Measurements from ENCODE around the gene DNMT3L. TPM values are rescaled to one million over a fixed set of nuclear protein-coding genes. Genes with fewer than 3 reads are reported as not detected.
A peak's percentile ranks its signal among the peaks of the same experiment; 100 is the strongest.
"Not testable (repeated sequence)": the region's sequence is repeated elsewhere in the genome, so short reads cannot be mapped to it uniquely, and the experiment has no call there.

The DNMT3L gene
- total and polyA plus RNA-seq, 8 donors: not detected

DNA sequence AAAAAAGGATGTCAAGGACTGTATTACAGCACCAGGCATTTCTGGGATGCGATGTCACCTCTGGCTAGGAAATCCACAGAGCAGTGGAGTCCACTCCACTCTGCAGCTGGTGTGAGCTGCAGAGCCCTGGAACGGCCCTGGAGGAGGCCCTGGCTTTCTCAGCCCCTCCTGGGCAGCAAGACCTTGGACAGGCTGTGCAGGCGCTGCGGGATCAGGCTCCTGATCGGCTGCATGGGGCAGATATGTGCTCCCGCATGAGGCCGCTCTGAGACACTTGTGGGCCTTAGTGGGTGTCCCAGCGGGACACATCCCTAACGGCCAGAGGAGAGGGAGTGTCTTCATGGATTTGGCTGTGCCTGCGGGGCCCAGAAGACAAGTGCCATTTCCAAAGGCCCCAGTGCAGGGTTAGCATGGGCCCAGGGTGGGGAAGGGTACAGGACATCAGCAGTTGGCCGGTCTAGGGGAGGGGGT is 6.2 kb downstream of the DNMT3L start:
- no peaks in the 10 kb centered on the region for H3K27me3 ChIP-seq
- no peaks in the 10 kb centered on the region for H3K4me1 ChIP-seq
- no peaks in the 10 kb centered on the region for H3K36me3 ChIP-seq
- no peak overlapping the region for H3K4me3 ChIP-seq
- intact Hi-C loops (cut with DNase I): no loop called here
- WGBS, 2 donors: 67 to 73% methylated on average over 11 of the region's 11 CpGs
- FAIRE-seq (no peak), ATAC-seq (no peak), DNase-seq (peak in 2 of 6 donors; percentile 28 to 31)
- TF ChIP-seq, protein P1, sequence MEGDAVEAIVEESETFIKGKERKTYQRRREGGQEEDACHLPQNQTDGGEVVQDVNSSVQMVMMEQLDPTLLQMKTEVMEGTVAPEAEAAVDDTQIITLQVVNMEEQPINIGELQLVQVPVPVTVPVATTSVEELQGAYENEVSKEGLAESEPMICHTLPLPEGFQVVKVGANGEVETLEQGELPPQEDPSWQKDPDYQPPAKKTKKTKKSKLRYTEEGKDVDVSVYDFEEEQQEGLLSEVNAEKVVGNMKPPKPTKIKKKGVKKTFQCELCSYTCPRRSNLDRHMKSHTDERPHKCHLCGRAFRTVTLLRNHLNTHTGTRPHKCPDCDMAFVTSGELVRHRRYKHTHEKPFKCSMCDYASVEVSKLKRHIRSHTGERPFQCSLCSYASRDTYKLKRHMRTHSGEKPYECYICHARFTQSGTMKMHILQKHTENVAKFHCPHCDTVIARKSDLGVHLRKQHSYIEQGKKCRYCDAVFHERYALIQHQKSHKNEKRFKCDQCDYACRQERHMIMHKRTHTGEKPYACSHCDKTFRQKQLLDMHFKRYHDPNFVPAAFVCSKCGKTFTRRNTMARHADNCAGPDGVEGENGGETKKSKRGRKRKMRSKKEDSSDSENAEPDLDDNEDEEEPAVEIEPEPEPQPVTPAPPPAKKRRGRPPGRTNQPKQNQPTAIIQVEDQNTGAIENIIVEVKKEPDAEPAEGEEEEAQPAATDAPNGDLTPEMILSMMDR (IDR thresholded peaks at IDR 0.05): no peak
- no peak overlapping the region for H3K27ac ChIP-seq
- no peaks in the 10 kb centered on the region for H3K9me3 ChIP-seq

DNA sequence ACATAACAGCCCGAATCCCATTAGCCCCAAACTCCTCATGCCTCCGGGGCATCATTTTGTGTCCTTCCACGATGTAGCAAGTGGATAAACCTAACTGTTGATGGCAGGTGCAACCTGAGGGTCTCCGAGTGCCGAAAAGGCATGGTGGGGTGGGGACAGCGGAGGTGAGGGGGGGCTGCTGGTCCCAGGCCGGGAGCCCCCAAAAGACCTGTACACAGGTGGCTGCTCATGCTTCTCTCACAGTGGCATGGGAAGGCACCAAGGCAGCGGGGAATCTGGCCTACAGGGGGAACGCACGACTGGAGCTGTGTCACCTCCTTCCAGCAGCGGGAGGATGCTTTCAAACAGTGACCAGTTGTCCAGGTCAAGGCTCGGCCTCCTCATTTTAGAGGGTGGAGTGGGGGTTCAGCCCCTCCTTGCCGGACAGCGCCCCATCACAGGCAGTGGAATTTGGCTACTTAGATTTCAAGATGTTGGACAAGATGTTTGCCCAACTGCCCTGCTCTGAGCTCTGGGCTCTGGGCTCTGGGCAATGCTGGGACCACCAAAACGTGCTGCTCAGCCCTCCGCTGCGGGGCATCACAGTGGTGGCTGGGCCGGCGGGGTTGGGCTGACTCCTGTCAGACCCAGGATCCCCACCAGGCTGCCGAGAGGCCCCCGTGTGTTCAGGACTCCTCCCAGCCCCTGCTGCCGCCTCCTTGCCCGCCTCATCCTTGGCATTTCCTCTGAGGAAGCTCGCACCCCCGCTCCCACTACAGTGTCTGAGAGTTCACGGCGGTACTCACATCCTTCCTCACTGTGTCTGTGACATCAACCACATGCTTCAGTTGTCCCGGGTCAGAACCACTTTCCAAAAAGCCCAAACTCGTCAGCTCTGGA is 7.6 kb downstream of the DNMT3L start:
- 59 to 73% methylated on average over 29 of the region's 29 CpGs for WGBS, 2 donors
- TF ChIP-seq, protein P1 (IDR thresholded peaks at IDR 0.05): no peak
- ATAC-seq: no peak
- no peak for FAIRE-seq
- Histone ChIP-seq H3K4me3 (no peak overlapping the region), H3K27me3 (no peaks in the 10 kb centered on the region), H3K9me3 (no peaks in the 10 kb centered on the region), H3K4me1 (no peaks in the 10 kb centered on the region), H3K27ac (no peak overlapping the region), H3K36me3 (no peaks in the 10 kb centered on the region)
- peak in 2 of 6 donors; percentile 39 to 45 for DNase-seq
- intact Hi-C loops (cut with DNase I): no loop called here

DNA sequence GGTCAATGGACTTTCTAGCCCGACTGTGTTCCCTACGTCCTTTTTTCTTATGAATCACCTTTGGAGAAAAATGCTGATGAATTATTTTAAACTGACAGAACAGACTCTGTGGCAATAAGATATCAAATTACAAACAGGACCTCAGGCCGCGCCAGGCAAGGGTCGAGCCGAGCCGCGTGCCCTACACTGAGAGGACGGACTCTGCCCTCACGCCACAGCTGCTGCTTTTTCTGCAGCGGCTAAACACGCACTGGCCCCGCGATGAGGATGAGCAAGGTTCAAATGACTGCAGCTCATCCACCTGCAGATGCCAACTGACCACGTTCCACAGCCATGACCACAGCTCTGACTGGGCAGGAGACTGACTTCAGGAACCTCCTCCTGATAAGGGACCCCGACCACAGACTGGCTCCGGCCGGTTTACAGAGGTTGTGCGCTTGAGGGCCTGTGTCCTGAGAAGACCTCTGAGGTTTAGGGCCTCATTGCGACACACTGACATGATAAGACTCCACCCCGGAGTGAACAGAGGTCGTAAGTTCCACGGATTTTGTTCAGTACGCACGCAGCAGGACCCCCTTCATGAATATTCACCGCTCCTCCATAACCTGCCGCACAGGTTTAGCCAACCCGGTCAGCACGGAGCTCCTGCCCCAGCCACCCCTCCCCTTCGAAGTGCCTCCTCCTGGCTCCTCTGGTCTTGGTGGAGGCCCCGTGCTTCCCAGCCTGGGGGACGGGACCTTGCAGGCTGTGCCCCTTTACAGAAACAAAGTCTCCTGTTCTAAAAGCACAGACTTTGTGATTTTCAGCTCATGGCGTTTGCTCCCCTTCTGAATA is 12.3 kb downstream of the DNMT3L start:
- H3K4me3 ChIP-seq; FAIRE-seq; H3K27me3 ChIP-seq; H3K9me3 ChIP-seq; H3K4me1 ChIP-seq; DNase-seq; H3K36me3 ChIP-seq; H3K27ac ChIP-seq; intact Hi-C loops (cut with DNase I): not testable (repeated sequence)
- ATAC-seq: peak in 3 of 4 donors; percentile 39 to 62 (median 52)
- no CpG with 5 or more reads among the region's 33 CpGs for WGBS, 2 donors

DNA sequence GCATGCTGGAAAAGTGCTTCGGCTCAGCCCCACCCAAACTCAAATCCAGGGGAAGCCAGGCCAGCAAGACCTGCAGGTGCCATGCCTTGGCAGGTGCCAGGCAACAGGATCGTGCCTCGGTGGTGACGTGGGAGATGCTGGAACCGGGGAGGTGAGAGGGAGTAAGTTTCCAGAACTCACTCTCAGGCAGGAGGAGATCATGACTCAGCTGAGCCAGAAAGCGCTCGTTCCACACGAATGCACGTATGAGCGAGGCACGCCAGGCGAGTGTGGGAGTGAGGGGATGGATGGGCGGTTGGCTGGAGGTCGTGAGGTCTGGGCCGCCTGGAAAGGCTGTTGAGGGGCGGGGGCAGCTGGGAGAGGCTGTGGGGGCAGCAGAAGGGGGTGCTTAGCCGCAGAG is 13.8 kb downstream of the DNMT3L start:
- H3K9me3 ChIP-seq; H3K4me3 ChIP-seq; DNase-seq; H3K4me1 ChIP-seq; H3K27ac ChIP-seq; H3K27me3 ChIP-seq; H3K36me3 ChIP-seq; intact Hi-C loops (cut with DNase I); FAIRE-seq; ATAC-seq: not testable (repeated sequence)
- WGBS, 2 donors: no CpG with 5 or more reads among the region's 17 CpGs

DNA sequence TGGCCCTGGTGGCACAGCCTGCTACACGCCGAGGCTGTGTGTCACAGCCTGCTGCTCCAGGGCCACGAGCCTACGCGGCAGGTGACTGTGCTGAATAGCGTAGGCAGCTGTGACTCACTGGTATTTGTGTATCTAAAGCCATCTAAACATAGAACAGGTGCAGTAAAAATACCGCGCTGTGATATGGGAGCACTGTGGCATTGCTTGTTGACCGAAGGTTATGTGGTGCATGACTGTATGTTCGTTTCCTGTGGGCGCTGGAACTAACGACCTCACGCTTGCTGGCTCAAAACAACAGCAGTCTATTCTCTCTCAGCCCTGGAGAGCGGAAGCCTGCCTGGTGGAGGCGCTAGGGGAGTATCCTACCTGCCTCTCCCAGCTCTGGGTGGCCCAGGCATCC is 17.7 kb downstream of the DNMT3L start:
- intact Hi-C loops (cut with DNase I); H3K9me3 ChIP-seq; H3K4me3 ChIP-seq; H3K36me3 ChIP-seq; H3K4me1 ChIP-seq; DNase-seq; H3K27ac ChIP-seq; H3K27me3 ChIP-seq; FAIRE-seq: not testable (repeated sequence)
- no CpG with 5 or more reads among the region's 15 CpGs for WGBS, 2 donors
- peak; percentile 37 to 71 (median 54) for ATAC-seq

DNA sequence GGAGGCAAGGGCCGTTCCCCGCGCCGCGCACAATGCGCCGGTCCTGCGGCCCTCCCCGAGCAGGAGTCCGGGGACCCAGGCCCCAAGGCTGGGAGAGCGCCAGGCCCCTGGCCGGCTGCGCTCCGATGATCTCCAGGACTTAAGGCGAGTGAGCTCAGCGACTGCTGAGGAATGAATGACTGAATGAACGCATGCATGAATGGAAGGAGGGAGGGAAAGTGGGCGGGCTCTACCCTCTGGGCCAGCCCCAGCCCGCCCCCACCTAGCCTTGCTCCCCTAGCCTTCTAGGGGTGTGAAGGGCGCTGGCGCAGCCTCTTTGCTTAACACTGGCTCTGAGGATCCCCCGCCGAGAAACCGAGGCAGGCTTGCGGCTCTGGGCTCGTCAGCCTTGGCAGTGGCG is 20.4 kb downstream of the DNMT3L start:
- peak; percentile 19 to 47 (median 36) for ATAC-seq

DNA sequence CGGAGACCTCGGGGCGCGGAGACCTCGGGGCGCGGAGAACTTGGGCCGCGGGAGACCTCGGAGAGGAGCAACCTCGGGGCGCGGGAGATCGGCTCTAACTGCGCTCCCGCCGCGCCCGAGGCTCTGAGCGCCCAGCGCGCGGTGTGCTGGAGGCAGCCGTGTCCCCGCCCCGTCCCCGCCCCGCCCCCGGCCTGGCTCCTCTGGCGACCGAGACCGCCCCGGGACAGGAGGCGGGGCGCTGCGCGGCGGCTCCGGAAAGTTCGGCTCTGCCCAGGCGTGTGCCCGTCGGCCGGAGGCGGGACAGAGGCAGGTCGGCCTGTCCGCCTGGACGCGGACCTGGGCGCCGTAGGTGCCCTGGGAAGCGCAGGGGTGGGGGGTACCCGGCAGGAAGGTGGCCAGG is 20.9 kb downstream of the DNMT3L start, which contains the start of gene ICOSLG:
Gene ICOSLG, minus strand, starts transcription at position 102 of the 400 bp plus-strand sequence. CDS start 126 bp downstream, outside the sequence.
- H3K27ac ChIP-seq; intact Hi-C loops (cut with DNase I); H3K9me3 ChIP-seq; DNase-seq; H3K4me3 ChIP-seq; H3K36me3 ChIP-seq; FAIRE-seq; H3K27me3 ChIP-seq; H3K4me1 ChIP-seq: not testable (repeated sequence)
- WGBS, 2 donors: no CpG with 5 or more reads among the region's 53 CpGs
- peak; percentile 84 to 91 (median 86) for ATAC-seq

More for the DNA sequence above, 20.4 kb downstream of the DNMT3L start:
- no CpG with 5 or more reads among the region's 27 CpGs for WGBS, 2 donors
- H3K4me3 ChIP-seq; DNase-seq; H3K4me1 ChIP-seq; H3K36me3 ChIP-seq; FAIRE-seq; H3K27ac ChIP-seq; H3K9me3 ChIP-seq; H3K27me3 ChIP-seq; intact Hi-C loops (cut with DNase I): not testable (repeated sequence)

DNA sequence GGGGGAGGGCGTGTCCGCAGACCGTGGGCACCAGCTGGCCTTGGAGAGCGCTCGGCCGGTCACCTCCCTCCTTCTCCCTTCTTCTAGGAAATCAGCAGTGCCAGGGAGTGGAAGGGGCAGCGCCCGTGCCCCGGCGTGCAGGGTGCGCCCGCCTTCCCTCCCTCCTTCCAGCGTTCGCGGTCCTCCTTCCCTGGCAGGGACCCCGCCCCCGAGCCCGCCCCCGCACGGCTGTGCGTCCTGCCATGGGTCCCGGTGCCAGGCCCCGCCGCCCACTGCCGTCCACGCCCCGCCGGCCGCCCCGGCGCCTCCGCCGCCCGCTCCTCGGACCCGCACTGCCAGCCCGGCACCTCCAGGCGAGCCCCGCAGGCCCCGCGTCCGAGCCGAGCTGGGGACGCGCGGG is 21.3 kb downstream of the DNMT3L start:
- H3K4me1 ChIP-seq; H3K9me3 ChIP-seq; H3K4me3 ChIP-seq; FAIRE-seq; H3K27me3 ChIP-seq; intact Hi-C loops (cut with DNase I); DNase-seq; H3K27ac ChIP-seq; H3K36me3 ChIP-seq: not testable (repeated sequence)
- no CpG with 5 or more reads among the region's 46 CpGs for WGBS, 2 donors
- peak; percentile 25 to 69 (median 58) for ATAC-seq

DNA sequence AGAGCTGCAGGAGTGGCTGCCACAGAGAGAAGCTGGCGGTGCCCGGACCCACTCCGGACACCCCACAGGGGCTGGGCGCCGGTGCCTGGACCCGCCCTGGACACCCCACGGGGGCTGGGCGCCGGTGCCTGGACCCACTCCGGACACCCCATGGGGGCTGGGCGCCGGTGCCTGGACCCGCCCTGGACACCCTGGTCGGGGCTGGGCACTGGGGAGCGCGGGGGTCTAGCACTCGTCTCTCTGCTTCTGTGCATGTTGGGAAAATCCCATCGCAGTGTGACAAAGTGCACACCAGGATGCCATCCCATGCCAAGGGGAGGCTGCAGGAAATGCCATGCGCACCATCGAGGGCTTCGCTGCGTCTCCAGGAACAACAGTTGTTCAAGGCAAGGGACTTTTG is 32.1 kb downstream of the DNMT3L start:
- FAIRE-seq; ATAC-seq; H3K27ac ChIP-seq; H3K4me3 ChIP-seq; intact Hi-C loops (cut with DNase I); H3K4me1 ChIP-seq; H3K36me3 ChIP-seq; H3K9me3 ChIP-seq; H3K27me3 ChIP-seq: not testable (repeated sequence)
- DNase-seq: peak in 1 of 6 donors; percentile 23
- 91 to 100% methylated on average over 4 to 6 of the region's 22 CpGs for WGBS, 2 donors

DNA sequence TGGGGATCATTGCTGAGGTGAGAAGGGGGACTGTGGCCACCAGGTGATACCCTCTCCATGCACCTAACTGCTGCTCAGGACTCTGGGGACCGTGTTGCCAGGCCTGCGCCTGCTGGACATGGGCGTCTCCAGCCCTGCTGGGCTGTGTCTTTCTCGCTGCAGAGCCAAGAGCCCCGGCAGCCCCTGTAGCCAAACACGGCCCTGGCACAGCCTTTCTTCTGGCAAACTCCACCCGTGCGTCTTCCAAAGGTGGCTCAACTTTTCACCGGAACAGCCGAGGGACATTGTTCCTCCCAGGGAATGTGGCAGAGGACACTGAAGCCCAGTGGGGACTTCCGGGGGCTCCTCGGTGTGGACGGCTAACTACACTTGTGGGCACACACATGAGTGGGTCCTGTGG is 33.6 kb downstream of the DNMT3L start:
- H3K36me3 ChIP-seq, H3K4me3 ChIP-seq, FAIRE-seq: not testable (repeated sequence)

More for the DNA sequence above, 33.6 kb downstream of the DNMT3L start:
- H3K9me3 ChIP-seq; H3K4me1 ChIP-seq; ATAC-seq; DNase-seq; H3K27ac ChIP-seq; intact Hi-C loops (cut with DNase I); H3K27me3 ChIP-seq: not testable (repeated sequence)
- no CpG with 5 or more reads among the region's 13 CpGs for WGBS, 2 donors

All from pancreas (tissue), 10 donors.